ENCODE measurements around the gene ANKLE2.
A peak's percentile ranks its signal among the peaks of the same experiment; 100 is the strongest.

Gene ANKLE2

DNA sequence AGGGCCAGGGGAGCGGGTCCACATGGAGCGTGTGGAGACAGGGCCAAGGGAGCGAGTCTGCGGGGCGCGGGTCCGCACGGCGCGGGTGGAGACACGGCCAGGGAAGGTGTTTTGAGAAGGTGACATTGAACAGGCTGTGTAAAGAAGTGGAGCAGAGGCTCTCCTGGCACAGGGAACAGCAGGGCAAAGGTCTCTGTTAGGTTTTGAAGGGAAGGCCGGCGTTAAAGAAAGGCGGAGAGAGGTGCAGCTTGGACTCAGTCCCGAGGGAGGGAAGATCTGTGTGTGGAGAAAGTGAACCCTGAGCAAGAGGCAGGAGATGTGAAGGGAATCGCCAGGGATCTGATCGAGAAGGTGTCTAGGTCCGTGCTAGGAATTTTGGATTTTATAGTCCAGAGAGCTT lies 72.4 kb downstream of the ANKLE2 start:
- Histone ChIP-seq H3K9me3 (ENCODE audit: control insufficient read depth, insufficient read depth, low read length) (no peaks in the 10 kb centered on the region), H3K4me1 (ENCODE audit: insufficient read depth, low read length) (peaks cover 5% of the 10 kb centered on the region; the same call in 1 of the 2 replicates), H3K36me3 (ENCODE audit: insufficient read depth, low read length) (peaks cover 2% of the 10 kb centered on the region; the same call in 1 of the 2 replicates), H3K9ac (ENCODE audit: low read depth, low read length) (no peak overlapping the region)

DNA sequence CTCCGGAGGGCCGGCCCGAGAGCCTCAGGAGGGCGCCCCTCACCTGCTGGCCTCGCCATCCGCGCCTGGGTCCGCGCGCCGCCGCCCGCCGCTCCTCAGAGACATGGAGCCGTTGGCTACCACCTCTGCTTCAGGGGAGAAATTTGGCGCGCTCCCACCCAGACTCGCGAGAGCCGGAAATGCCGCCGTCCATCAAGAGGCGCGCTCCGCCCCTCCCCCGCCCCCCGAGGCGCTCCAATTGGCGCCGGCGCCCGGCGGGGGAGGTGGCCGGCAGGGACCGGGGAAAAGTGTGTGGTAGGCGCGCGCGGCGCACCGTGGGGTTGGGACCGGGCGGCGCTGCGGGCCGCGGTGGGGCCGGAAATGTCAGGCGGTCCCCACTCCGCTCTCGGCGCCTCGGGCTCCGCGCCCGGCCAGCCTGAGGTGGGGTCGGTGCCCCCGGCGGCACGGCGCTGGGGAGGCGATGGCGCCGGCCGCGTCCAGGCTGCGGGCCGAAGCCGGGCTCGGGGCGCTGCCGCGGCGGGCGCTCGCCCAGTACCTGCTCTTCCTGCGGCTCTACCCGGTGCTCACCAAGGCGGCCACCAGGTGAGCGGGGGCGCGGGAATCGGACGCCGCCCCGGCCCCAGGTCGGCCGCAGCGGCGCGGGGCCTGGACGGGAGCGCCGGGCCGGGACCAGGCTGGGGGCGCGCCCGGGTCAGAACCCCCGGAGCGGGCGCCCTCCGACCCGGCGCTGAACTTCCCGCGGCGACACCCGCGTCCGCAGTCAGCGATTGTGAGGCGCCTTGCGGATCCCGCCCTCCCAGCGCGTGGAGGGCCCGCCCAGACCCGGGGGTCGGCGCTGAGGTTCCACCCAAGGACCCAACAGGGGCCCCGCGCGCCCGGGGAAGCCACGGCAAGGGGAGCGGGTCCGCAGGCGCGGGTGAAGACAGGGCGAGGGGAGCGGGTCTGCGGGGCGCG lies 74.1 kb downstream of the ANKLE2 start, which contains the start of the genes POLE and PXMP2:
Gene POLE (minus strand): TSS at position 132 of the 954 bp plus-strand sequence. CDS start 27 bp downstream, at position 105.
Gene PXMP2 (plus strand): TSS at position 377 of the 954 bp plus-strand sequence. CDS start 84 bp downstream, at position 461.
- peaks cover 2% of the 10 kb centered on the region; the same call in 1 of the 2 replicates for H3K36me3 ChIP-seq (ENCODE audit: insufficient read depth, low read length)
- no peaks in the 10 kb centered on the region for H3K9me3 ChIP-seq (ENCODE audit: control insufficient read depth, insufficient read depth, low read length)
- peaks cover 5% of the 10 kb centered on the region; the same call in 1 of the 2 replicates for H3K4me1 ChIP-seq (ENCODE audit: insufficient read depth, low read length)
- peak within 1 kb of the TSS; percentile 75 for H3K9ac ChIP-seq (ENCODE audit: low read depth, low read length)

DNA sequence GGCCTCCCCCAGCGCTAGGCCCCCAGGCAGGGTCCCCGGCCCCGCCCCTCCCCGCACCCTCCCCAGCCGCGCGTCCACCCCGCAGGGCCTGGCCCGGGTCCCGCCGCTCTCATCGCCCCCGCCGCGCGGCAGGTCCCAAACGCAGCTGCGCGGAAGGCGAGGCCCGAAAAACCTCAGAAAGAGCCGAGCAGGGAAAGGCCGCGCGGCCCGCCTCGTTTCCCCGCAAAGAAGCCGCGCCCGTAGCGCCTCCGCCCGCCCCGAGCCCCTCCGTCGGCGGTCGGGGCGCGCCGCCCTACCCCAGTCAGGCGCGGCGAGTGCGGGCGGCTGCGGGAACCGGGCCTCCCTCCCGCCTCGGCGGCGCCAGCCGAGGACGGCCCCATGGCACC lies 74.8 kb downstream of the ANKLE2 start:
- Histone ChIP-seq H3K4me1 (ENCODE audit: insufficient read depth, low read length) (peaks cover 5% of the 10 kb centered on the region; the same call in 1 of the 2 replicates), H3K36me3 (ENCODE audit: insufficient read depth, low read length) (peaks cover 2% of the 10 kb centered on the region; the same call in 1 of the 2 replicates), H3K9me3 (ENCODE audit: control insufficient read depth, insufficient read depth, low read length) (no peaks in the 10 kb centered on the region), H3K9ac (ENCODE audit: low read depth, low read length) (peak overlapping the region; percentile 73)

DNA sequence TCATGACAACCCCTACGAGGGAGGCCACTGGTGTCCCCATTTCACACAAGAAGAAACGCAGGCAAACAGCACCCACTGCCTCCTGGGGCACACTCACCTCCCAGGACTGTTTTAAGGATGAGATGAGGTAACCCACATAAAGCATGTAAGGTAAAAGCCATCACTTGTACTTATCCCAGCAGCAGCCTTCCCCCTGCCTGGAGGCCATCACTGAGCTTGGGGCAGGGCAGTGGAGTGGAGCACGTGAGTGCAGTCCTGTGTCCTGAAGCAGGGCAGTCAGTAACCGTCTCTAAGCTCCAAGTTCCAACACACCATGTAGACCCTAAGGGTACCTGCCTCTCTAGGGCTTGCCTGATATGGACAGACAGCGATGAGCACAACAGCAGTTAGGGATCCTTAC lies 76.2 kb downstream of the ANKLE2 start:
- H3K9me3 ChIP-seq (ENCODE audit: control insufficient read depth, insufficient read depth, low read length), result no peaks in the 10 kb centered on the region
- H3K4me1 ChIP-seq (ENCODE audit: insufficient read depth, low read length), result peaks cover 5% of the 10 kb centered on the region; the same call in 1 of the 2 replicates
- H3K9ac ChIP-seq (ENCODE audit: low read depth, low read length), result no peak overlapping the region
- H3K36me3 ChIP-seq (ENCODE audit: insufficient read depth, low read length), result peaks cover 2% of the 10 kb centered on the region

DNA sequence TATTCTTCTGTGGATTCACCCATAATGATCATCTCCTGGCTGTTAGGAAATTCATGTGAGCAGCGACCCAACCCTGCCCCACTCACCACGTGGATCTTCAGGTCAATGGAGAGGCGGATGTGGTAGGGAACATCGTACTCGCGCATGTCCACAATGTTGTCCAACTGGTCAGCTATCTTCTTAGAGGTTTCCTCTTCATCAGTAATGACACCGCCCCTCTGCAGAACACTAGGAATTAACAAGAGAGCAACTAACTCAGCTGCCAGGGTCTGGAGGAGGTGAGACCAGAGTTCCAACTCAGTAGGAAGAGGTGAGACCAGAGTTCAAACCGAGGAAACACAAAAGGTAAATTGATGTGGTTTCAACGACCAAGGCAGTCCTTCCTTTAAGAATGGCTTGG lies 84.1 kb downstream of the ANKLE2 start:
- peaks cover 20% of the 10 kb centered on the region for H3K36me3 ChIP-seq (ENCODE audit: insufficient read depth, low read length)
- H3K9ac ChIP-seq (ENCODE audit: low read depth, low read length), result no peak overlapping the region
- H3K4me1 ChIP-seq (ENCODE audit: insufficient read depth, low read length), result no peaks in the 10 kb centered on the region
- no peaks in the 10 kb centered on the region for H3K9me3 ChIP-seq (ENCODE audit: control insufficient read depth, insufficient read depth, low read length)

DNA sequence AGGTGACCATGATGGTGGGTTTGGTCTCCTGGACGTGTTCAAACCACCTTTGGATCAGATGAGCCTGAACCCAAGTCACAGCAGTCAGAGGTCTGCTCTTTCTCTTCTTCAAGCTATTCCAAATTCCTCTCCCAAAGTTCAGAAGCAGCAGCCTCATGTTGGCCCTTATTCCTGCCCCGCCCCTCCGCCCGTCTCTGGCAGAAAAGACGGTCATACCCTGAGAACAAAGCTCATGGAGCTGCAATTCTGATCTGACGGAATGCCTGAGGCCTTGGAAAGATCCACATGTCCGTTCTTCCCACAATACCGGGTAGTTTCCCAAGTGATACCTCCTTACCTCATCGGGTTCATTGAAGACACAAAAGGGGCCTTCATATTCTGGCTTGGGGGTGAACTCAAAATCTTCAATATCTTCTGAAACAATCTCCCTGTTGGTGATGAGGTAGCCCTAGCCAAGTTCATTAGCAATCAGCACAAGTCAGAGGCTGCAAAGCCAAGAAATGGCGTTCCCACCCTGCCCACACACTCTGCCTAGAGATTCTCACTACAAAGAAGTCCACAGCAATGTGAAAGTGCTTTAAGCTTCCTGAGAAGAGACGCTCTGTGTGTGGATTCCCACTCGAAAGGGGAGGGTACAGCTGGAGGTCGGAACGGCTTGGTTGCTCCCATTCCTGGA lies 85.7 kb downstream of the ANKLE2 start:
- Histone ChIP-seq H3K9me3 (ENCODE audit: control insufficient read depth, insufficient read depth, low read length) (no peaks in the 10 kb centered on the region), H3K9ac (ENCODE audit: low read depth, low read length) (no peak overlapping the region), H3K4me1 (ENCODE audit: insufficient read depth, low read length) (no peaks in the 10 kb centered on the region), H3K36me3 (ENCODE audit: insufficient read depth, low read length) (peaks cover 28% of the 10 kb centered on the region)

Data from ES-I3 (cell line).